Measurements from ENCODE around the gene DGKE. TPM values are rescaled to one million over a fixed set of nuclear protein-coding genes. Genes with fewer than 3 reads are reported as not detected.
A peak's percentile ranks its signal among the peaks of the same experiment; 100 is the strongest.

Gene DGKE
- total and polyA plus RNA-seq, 2 of the 13 experiments (the other 11 are each of a cell fraction or from before 2014, with no cell fraction given): 3.2 to 5.3 TPM

GRCh38 chr17:56913867-56914580, 80.1 kb downstream of the DGKE start, which contains the start of gene TRIM25 (continued):
- no peak; the same call in 1 of the 2 replicates for TF ChIP-seq ZNF12 (CRISPR knock-in tag; IDR thresholded peaks at IDR 0.05)
- TF ChIP-seq TFDP1 (CRISPR knock-in tag; IDR thresholded peaks at IDR 0.05; ENCODE audit: borderline replicate concordance): peak; percentile 59
- TF ChIP-seq ZNF674 (CRISPR knock-in tag; IDR thresholded peaks at IDR 0.05; ENCODE audit: low read depth): no peak
- TF ChIP-seq ZNF574 (CRISPR knock-in tag; IDR thresholded peaks at IDR 0.05): peak; percentile 84
- peak; percentile 86 for TF ChIP-seq ZNF598 (CRISPR knock-in tag; IDR thresholded peaks at IDR 0.05; ENCODE audit: borderline replicate concordance)
- peak; percentile 65; the same call in 1 of the 2 replicates for TF ChIP-seq ZNF761 (CRISPR knock-in tag; conservative IDR thresholded peaks at IDR 0.05)
- TF ChIP-seq GZF1 (CRISPR knock-in tag; IDR thresholded peaks at IDR 0.05): peak; percentile 48; the same call in 1 of the 2 replicates
- peak; percentile 86; the same call in 1 of the 2 replicates for TF ChIP-seq GLMP (CRISPR knock-in tag; IDR thresholded peaks at IDR 0.05; ENCODE audit: borderline replicate concordance)
- TF ChIP-seq ZNF878 (CRISPR knock-in tag; IDR thresholded peaks at IDR 0.05): peak; percentile 62; the same call in 1 of the 2 replicates
- no peak for TF ChIP-seq NPAS2 (CRISPR knock-in tag; IDR thresholded peaks at IDR 0.05; ENCODE audit: borderline replicate concordance)
- no peak for TF ChIP-seq HNF4A (CRISPR knock-in tag; IDR thresholded peaks at IDR 0.05)
- TF ChIP-seq, protein P1, sequence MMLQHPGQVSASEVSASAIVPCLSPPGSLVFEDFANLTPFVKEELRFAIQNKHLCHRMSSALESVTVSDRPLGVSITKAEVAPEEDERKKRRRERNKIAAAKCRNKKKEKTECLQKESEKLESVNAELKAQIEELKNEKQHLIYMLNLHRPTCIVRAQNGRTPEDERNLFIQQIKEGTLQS (CRISPR knock-in tag; IDR thresholded peaks at IDR 0.05): peak; percentile 59; the same call in 1 of the 2 replicates
- TF ChIP-seq, protein P2, sequence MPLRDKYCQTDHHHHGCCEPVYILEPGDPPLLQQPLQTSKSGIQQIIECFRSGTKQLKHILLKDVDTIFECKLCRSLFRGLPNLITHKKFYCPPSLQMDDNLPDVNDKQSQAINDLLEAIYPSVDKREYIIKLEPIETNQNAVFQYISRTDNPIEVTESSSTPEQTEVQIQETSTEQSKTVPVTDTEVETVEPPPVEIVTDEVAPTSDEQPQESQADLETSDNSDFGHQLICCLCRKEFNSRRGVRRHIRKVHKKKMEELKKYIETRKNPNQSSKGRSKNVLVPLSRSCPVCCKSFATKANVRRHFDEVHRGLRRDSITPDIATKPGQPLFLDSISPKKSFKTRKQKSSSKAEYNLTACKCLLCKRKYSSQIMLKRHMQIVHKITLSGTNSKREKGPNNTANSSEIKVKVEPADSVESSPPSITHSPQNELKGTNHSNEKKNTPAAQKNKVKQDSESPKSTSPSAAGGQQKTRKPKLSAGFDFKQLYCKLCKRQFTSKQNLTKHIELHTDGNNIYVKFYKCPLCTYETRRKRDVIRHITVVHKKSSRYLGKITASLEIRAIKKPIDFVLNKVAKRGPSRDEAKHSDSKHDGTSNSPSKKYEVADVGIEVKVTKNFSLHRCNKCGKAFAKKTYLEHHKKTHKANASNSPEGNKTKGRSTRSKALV (CRISPR knock-in tag; IDR thresholded peaks at IDR 0.05): peak; percentile 92
- peak; percentile 55; the same call in 1 of the 2 replicates for TF ChIP-seq ZNF670 (CRISPR knock-in tag; IDR thresholded peaks at IDR 0.05; ENCODE audit: borderline replicate concordance)
- TF ChIP-seq ZBTB21 (CRISPR knock-in tag; IDR thresholded peaks at IDR 0.05): no peak
- no peak for TF ChIP-seq PREB (CRISPR knock-in tag; IDR thresholded peaks at IDR 0.05)
- TF ChIP-seq KLF13 (CRISPR knock-in tag; IDR thresholded peaks at IDR 0.05): peak; percentile 91; the same call in 1 of the 2 replicates
- 0 out of 2 replicates have a peak, but pooled peaks have one; percentile 53 for TF ChIP-seq ZNF260 (CRISPR knock-in tag; IDR thresholded peaks at IDR 0.05; ENCODE audit: borderline replicate concordance, low read depth)

Data from HepG2 (cell line).